ENCODE measurements around the gene DIPK1C.

DNA sequence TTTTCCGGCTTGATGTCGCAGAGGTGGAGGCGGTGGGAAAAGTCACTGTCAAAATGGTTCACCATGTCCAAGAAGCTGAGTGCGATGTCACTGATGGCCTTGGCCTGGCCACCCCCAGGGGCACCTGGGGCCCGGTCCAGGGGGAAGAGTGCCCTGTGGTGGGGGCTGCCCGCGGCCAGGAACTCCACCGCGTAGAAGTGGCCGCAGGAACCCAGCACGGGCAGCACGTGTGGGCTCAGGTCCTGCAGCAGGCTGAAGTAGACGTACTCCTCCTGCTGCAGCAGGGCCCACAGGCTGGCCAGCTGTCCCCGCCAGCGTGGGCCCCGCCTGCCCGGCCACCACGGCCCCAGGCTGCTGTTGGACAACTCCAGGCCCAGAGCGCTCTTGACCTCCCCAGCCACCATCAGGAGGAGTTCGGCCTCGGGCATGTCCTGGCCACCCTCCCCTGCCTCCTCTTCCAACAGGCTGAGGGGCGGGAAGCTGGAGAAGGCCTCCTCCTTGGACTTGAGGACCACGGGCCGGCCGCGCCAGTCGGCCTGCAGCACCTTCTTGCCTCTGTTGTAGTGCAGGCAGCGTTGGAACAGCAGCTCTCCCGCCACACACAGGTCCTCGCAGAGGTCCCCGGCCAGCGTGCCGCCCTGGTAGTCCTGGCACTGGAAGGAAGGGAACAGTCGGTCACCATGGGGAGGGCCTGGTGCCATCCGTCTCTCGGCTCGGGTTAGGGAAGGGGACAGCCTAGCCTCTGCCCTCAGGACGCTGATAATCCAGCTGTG, 10.3 kb downstream of the DIPK1C start:
- TF ChIP-seq POLR2AphosphoS5 (IDR thresholded peaks at IDR 0.05; ENCODE audit: low read depth) (no peak), GABPA (IDR thresholded peaks at IDR 0.05; ENCODE audit: low read depth) (no peak), SPI1 (IDR thresholded peaks at IDR 0.05; ENCODE audit: borderline replicate concordance, low read depth) (no peak)
- TF ChIP-seq, protein P1, sequence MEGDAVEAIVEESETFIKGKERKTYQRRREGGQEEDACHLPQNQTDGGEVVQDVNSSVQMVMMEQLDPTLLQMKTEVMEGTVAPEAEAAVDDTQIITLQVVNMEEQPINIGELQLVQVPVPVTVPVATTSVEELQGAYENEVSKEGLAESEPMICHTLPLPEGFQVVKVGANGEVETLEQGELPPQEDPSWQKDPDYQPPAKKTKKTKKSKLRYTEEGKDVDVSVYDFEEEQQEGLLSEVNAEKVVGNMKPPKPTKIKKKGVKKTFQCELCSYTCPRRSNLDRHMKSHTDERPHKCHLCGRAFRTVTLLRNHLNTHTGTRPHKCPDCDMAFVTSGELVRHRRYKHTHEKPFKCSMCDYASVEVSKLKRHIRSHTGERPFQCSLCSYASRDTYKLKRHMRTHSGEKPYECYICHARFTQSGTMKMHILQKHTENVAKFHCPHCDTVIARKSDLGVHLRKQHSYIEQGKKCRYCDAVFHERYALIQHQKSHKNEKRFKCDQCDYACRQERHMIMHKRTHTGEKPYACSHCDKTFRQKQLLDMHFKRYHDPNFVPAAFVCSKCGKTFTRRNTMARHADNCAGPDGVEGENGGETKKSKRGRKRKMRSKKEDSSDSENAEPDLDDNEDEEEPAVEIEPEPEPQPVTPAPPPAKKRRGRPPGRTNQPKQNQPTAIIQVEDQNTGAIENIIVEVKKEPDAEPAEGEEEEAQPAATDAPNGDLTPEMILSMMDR (IDR thresholded peaks at IDR 0.05; ENCODE audit: insufficient read depth, low read length): no peak
- TF ChIP-seq, protein P2, sequence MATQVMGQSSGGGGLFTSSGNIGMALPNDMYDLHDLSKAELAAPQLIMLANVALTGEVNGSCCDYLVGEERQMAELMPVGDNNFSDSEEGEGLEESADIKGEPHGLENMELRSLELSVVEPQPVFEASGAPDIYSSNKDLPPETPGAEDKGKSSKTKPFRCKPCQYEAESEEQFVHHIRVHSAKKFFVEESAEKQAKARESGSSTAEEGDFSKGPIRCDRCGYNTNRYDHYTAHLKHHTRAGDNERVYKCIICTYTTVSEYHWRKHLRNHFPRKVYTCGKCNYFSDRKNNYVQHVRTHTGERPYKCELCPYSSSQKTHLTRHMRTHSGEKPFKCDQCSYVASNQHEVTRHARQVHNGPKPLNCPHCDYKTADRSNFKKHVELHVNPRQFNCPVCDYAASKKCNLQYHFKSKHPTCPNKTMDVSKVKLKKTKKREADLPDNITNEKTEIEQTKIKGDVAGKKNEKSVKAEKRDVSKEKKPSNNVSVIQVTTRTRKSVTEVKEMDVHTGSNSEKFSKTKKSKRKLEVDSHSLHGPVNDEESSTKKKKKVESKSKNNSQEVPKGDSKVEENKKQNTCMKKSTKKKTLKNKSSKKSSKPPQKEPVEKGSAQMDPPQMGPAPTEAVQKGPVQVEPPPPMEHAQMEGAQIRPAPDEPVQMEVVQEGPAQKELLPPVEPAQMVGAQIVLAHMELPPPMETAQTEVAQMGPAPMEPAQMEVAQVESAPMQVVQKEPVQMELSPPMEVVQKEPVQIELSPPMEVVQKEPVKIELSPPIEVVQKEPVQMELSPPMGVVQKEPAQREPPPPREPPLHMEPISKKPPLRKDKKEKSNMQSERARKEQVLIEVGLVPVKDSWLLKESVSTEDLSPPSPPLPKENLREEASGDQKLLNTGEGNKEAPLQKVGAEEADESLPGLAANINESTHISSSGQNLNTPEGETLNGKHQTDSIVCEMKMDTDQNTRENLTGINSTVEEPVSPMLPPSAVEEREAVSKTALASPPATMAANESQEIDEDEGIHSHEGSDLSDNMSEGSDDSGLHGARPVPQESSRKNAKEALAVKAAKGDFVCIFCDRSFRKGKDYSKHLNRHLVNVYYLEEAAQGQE (IDR thresholded peaks at IDR 0.05; ENCODE audit: insufficient replicate concordance, low read depth): no peak

All from HL-60 (cell line).